Ishikawa (cell line): ENCODE data around the gene CCNL1.

ENCODE experiments used
- CEBPB ChIP-seq: IDR thresholded peaks from 2 replicates; pipeline ENCODE4 v1.6.1; 2012
- EP300 ChIP-seq: IDR thresholded peaks from 2 replicates; pipeline ENCODE4 v1.6.1; 2012; ENCODE audit warnings: borderline replicate concordance
- FOXM1 ChIP-seq: IDR thresholded peaks from 2 replicates; pipeline ENCODE4 v1.6.1; 2012; ENCODE audit warnings: low read depth, borderline replicate concordance
- MAX ChIP-seq: IDR thresholded peaks from 2 replicates; pipeline ENCODE4 v1.6.1; 2012
- NFIC ChIP-seq: IDR thresholded peaks from 2 replicates; pipeline ENCODE4 v1.6.1; 2012
- RAD21 ChIP-seq: IDR thresholded peaks from 2 replicates; pipeline ENCODE4 v1.6.1; 2012; ENCODE audit warnings: low read depth
- REST ChIP-seq: IDR thresholded peaks from 2 replicates; pipeline ENCODE4 v1.6.1; 2012; ENCODE audit warnings: low read depth, mild to moderate bottlenecking
- TAF1 ChIP-seq: IDR thresholded peaks from 2 replicates; pipeline ENCODE4 v1.6.1; 2012; ENCODE audit warnings: low read depth, mild to moderate bottlenecking
- YY1 ChIP-seq: IDR thresholded peaks from 2 replicates; pipeline ENCODE4 v1.6.1; 2012; ENCODE audit warnings: low read depth

- TF ChIP-seq YY1 = no peak
- TF ChIP-seq FOXM1 = no peak
- TF ChIP-seq NFIC = no peak
- TF ChIP-seq EP300 = no peak
- TF ChIP-seq REST = no peak
- no peak for TF ChIP-seq CEBPB
- no peak for TF ChIP-seq TAF1
- TF ChIP-seq MAX = no peak
- no peak for TF ChIP-seq RAD21
These were observed 8.3 kb downstream of the CCNL1 start for GRCh38 chr3:157151627-157152026.
